HG03045 (cell line): Measurements from ENCODE around the gene CRIP2.

ENCODE experiments used
- ATAC-seq: cut with Tn5 transposase; IDR thresholded peaks from one replicate; pipeline ENCODE4 v1.9.1; 2021; ENCODE audit warnings: mild to moderate bottlenecking, moderate library complexity; ENCODE audit not compliant: unreplicated experiment

Gene CRIP2

DNA sequence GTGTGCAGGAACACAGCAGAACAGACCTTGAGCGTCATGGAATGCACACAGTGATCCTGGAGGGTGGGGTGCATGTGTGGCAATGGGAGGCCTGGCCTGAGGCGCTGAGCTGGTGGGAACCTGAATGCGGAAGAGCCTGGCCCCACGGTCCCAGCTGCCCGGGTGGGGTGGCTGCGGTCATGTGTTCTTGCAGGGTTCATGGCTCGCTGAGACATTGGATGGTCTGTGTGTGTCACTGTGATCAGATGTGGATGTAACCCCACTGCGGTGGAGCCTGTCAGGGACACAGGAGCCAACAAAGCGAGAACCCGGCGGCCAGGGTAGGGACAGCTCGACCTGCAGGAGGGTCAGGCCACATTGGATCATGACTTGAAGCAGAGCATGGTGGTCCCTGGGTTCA, 31.8 kb upstream of the CRIP2 start:
- no peak for ATAC-seq

DNA sequence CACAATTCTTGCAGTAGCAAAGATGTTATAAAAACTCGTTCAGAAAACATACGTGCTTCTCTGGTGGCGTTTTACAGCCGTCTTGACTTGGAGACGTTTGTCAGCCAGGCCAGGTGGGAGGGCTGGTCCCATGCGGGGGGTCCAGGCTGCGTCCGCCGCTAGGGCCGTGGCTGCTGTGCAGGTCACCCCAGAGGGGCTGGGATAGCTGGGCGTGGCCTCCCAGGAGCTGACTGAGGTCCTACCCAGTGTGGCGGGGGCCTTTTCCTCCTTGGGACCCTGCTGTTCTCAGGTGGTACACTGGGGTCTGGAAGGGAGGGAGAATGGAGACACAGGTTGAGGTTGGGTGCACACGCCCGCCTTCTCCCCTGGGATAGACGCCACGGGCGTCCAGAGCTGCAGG, 29.8 kb upstream of the CRIP2 start:
- no peak for ATAC-seq

DNA sequence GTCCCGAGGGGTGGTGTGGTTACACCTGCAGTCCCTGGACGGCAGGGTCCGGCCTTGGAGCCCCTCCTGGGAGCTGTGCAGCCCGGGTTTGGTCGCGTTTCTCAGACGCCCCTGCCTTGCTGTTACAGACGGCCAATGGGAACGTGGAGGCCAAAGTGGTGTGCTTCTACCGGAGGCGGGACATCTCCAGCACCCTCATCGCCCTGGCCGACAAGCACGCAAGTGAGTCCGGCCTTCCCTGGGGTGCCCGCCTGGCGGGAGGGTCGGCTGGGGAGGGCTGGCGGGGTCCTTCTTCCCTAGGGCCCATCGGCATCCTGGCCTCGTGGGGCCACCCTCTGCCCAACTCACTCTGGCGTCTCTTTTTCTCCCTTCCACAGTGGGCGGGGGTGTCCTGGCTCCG, 29.3 kb upstream of the CRIP2 start:
- no peak for ATAC-seq

DNA sequence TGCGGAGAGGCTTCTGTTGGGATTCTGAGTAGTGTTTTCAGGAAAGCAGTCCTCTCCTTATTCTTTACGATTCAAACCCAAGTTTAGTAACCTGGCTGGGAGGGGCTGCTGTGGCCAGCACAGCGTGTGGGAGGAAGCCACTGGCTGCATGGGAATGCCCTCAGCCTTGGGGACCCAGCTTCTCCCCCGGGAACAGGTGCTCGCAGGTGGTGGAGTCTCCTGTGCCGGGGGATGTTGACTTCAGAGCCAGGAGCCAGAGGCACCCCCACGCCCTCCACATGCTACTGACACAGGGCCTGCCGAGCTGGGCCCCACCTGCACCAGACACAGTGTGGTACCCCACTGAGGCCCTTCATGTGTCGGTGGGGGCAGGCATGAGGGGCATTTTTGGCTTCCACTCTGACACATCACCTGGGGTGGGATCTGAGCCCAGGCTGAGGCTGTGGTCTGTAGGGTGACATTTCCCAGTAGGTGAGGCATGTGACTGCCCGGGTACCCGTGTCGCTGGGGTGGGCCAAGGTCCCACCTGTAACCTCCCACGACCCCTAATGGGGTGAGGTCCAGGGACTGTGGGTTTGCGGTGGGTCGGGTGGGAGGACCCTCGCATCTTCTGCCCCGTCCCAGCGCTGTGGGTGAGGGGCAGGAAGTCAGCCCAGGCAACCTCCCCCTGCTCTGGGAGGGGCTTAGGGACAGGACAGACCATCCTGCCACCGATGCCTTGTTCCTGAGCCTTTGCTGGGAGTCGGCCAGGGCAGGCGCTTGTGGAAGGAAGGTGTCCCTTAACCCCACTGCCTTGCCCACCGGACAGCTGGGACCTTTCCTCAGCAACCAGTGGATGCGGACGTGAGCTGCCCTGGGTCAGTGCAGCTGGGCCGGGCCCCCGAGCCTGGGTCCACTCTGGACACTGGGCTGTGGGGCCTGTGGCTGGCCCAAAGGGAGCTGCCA, 28.4 kb upstream of the CRIP2 start:
- ATAC-seq = no peak

DNA sequence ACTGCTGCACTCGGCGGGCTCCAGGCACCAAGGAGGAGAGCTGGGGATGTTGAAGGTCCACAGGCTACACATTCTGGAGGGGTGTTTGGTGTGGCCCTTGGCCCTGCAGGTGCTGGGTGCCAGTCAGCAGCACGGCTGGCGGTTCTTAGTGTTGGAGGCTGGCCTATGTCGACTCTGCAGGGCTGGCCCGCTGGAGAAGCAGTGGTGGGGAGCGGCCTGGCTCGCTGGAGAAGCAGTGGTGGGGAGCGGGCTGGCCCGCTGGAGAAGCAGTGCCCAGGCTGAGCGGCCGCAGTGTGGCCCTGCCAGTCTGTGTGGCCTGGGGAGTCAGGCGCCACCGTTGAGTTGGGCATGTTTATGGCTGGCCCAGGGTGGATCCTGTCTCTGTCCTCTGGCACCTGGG, 27.6 kb upstream of the CRIP2 start:
- ATAC-seq = no peak

DNA sequence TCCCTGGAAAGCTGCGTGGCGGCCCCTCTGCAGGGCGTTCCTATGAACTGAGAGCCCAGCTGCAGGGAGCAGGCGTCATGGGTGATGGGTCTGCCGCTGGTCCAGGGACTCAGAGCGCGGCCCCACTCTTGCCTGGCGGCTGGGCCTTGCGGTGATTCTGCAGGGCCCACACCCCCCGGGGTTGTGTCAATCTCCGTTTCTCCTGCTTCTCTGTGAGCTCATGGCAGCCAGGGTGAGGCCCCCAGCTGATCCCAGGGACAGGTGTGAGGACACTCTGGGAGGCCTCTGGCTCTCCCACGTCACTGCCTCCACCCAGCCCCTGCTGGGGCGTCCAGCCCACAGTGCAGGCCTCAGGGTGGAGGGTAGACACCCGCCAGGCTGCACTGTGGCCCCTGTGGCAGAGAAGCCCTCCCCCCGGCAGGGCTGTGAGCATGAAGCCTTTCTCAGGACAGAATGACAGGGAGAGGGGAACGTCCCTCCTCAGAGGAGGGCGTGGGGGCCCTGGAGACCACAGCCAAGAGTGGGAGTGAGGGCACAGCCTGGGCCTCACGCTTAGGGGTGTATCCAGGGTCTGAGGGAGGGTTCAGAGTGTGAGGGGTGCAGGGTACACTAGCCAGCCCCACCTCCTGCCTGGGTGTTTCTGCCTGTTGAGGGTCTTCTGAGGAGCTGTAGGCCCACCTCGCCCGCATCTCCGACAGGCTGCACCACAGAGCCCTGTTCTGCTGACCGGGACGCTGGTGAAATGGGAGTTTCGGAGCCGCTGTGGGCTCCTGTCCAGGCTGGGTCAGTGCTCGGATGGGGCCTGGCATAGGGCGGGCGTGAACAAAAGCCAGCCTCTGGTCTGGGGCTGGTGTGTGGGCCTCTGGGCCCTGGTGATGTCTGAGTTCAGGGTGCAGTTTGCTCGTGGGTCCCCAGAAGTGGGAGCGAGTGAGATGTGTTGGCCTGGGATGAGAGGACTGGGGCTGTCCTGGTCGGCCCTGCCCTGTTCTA, 26.7 kb upstream of the CRIP2 start:
- ATAC-seq = no peak

DNA sequence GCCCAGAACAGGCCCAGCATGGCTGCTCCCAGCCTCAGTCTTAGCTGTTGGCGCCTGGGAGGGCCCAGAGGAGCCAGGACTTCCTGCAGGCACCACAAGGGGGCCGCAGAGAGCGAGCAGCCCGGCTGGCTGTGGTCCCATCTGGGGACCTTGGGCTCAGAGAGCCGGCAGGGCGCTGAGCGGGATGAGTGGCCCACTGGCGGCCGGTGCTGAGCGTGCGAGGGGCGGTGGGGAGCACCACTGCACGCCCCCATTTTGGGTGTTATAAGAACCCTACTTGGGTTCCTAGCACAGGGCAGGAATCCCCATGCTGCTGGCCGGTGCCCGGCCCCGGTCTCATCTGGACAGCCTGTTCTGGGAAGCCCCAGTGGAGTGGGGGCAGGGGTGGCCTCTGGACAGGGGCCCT, 25.9 kb upstream of the CRIP2 start:
- ATAC-seq = no peak

DNA sequence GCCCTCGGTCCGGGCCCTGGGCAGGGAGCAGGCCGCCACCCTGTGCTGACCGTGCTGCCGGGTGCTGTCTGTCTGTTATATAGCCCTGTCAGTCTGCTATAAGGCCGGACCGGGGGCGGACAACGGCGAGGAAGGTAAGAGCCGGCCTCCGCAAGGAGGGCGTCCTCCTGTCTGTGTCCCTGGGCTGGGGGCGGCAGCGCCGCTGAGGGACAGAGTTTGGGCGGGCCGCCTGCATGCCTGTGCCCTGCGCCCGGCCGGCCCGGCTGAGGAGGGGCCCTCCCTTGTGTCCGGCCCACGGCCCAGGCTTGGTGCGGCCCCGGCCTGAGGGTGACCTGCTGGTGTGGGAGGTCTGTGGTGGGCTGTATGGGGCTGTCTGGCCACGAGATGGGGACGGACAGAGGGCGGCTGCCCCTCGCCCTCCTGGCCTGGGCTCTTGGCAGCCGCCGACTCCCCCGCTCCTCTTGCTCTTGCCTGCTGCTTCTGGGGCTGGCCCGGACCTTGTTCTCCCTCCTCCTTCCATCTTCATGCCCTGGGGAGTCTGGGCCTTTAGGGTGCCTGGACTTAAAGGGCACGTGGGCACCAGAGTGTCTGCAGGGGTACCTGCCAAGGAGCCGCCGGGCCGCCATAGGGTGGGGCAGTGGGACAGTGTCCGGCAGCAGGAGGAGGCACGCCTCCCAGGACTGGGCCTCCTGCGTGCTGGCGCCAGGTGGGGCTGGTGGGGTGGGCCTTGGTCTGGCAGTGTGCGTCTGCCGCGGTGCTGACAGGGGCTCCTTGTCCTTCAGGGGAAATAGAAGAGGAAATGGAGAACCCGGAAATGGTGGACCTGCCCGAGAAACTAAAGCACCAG, 25.1 kb upstream of the CRIP2 start:
- ATAC-seq = no peak

DNA sequence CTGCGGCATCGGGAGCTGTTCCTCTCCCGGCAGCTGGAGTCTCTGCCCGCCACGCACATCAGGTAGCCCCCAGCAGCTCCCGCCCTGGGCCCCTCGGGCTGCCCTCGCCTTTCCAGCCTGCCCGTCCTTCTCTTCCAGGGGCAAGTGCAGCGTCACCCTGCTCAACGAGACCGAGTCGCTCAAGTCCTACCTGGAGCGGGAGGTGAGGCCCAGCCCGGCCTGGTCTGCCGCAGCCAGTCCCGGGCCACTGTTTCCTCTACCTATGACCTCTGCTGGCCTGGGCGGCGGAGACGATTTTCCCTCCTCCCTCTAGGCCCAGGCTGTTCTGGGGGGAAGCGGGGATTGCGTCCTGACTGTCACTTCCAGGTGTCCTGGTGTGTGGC, 24.5 kb upstream of the CRIP2 start:
- ATAC-seq = no peak

DNA sequence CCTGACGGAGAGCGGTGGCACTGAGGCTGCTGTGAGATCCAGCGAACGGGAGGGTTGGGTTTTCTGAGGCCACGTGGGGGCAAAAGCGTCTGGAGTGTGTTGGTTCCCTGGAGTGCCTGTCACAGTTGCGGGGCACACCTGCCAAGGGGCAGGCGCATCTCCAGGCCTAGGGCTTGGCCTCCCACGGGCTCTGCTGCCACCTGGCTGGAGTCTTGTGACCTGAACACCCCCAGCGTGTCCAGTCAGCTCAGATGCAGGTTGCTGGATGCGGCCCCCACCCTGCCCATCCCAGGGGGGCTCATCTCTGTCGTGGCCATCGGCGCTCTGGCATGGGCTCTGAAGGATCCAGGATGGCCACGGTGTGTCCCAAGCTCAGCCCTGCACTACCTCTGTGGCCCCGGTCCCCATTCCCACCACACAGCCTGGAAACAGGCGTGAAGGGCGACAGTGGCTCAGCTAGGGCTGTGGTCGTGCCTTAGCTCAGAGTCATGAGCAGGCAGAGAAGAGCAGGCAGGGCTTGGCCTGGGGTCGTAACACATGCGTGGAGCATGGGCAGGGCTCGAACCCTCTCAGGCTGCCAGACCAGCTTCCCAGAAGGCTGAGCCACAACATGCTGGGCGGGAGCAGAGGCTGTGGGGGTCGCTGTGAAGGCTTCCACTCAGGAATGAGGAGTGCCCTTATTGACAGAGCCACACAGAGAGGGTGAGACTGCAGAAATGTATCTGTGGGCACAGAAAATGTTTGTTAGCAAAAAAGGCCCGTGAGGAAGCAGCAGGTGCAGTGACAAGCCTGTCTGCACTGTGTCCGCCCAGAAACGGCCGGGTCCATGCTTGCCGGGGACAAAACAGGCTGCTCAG, 23.5 kb upstream of the CRIP2 start:
- ATAC-seq = no peak

DNA sequence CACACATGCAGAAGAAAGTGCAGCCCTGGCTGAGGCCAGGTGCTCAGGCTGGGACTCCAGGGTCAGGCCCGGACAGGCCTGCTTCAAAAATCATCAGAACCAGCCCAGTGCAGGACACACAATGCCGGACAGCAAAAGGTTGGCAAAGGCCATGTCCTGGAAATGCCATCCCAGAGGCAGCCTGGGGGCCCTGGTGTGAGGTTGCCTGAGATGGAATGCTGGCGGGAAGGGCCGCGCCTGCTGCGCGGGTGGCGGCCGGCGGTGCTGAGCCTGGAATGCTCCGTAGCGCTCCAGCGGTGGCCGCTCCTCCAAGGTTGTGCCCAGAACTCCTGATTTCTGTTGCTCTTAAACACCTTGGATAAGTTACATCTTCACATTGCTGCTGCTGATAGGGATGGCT, 21.7 kb upstream of the CRIP2 start:
- ATAC-seq = no peak

DNA sequence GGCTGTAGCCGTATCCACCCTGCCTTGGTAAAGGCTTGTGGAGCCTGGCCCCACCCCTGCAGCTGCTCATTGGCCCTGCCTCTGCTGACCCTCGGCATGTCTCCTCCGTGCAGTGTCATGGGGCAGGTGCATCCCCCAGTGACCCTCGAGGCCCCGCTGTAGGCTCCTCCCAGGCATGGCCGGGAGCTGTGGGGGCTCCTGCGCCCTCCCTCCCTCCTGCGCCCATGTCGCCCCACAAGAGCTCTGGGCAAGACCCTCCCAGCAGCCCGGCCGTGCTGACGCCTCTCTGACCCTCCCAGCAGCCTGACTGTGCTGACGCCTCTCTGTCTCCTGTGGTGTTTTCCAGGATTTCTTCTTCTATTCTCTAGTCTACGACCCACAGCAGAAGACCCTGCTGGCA, 20.8 kb upstream of the CRIP2 start:
- ATAC-seq = no peak

DNA sequence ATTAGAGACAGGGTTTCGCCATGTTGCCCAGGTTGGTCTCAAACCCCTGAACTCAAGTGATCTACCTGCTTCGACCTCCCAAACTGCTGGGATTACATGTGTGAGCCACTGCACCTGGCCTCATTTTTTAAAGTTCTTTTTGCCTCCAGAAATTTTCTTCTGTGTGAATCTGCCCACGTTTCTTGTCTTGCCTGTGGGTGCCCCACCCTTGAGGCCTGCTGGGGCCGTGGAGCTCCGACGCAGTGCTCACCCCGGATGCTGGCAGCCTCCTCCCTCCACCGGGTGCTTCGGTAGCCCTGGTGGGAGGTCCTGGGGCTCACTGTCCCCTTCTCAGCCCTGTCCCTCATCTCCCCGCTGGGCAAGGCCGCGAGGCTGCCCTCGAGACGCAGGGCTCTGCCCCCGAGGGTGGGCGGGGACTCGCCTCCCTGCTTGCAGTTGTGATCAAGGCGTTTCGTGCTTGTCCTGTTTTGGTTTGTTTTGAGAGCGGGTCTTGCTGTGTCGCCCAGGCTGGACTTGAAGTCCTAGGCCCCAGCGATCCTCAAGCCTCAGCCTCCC, 19.5 kb upstream of the CRIP2 start:
- no peak for ATAC-seq

DNA sequence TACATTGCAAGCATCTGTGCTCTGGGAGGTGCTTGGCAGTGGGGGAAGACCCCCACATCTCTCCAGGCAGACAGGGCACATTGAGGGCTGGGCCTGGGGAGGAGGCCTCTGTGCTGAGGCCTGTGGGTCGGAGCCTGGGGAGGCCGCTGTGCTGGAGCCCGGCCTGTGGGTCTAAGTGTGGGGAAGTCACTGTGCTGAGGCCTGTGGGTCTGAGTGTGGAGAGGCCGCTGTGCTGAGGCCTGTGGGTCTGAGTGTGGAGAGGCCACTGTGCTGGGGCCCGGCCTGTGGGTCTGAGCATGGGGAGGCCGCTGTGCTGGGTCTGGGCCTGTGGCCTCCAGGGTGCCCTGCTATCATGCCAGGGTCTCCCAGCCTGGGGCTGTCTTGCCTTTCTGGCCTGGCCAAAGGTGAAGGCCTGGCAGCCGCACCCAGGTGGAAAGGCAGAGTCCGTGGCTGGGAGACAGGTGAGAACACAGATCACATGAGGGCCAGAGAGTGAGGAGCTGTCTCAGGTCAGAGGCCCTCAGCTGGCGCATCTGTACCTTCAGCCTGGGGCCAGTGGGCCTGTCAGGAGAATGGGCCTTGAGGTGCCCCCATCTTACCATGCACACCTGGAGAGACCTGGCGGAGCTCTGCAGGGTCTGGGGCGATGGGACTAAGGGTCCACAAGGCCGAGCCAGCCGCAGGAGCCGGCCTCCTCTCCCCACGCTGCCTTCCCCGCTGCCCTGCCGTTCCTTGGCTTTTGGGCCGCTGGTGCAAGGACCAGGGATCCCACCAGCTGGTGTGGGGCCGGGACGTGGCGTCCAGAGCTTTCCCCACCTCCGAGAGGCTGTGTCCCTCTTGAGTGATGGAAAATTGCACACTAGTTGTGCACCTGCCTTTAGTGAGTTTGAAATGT, 18.6 kb upstream of the CRIP2 start:
- ATAC-seq = no peak

DNA sequence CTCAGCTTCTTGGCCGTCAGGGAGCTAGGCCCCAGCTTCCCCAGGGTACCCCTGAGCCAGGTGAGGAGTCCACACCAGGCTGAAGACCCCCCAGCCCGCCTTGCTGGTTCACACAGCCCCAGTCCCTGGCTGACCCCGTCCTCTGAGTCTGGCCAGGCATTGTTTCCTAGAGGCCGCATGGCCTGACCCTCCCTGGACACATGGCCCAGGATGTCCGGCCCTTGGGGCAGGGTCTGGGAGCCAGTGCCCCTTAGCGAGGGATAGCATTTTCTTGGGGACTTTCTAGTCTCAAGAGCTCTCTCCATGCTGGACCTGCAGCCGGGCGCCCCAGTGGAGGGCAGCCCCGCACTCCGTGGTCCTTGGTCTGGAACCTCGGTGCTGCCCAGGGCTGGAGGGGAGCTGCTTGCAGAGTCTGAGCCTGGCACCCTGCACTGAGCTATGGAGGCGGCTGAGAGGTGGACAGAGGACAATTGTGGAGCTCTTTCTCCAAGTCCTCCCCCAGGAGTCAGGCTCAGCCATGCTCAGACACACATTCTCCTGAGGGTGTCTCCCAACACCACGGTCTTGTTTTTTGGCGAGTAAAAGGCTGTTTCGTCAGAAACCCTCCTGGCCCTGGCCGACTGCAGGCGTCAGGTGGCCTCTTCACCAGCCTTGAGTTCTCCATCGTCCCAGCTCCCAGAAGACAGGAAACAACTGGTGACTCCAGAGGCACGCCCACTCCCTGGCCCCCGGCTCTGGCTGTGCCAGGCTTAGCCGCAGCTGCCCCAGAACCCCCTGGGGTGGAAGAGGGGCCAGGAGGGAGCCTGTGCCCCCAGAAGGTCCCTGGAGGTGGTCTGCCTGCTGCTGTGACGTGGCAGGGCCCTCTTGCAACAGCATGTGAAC, 17.6 kb upstream of the CRIP2 start:
- no peak for ATAC-seq

DNA sequence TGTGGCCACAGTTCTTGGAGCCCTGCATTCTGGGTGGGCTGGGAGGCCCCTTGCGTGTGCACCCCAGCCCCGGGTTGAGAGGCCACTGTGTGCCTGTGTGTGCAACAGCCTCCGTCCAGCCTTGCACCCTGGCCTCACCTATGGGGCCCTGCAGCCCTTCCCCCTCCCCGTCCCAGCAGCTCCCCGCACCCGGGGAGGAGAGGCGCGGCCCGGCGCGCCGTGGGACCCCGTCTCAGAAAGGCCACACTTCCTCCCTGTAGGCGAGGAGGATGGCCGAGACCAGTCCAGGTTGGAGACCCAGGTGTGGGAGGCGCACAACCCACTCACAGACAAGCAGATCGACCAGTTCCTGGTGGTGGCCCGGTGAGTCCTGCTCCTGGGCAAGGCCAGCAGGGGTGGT, 16.6 kb upstream of the CRIP2 start:
- no peak for ATAC-seq

DNA sequence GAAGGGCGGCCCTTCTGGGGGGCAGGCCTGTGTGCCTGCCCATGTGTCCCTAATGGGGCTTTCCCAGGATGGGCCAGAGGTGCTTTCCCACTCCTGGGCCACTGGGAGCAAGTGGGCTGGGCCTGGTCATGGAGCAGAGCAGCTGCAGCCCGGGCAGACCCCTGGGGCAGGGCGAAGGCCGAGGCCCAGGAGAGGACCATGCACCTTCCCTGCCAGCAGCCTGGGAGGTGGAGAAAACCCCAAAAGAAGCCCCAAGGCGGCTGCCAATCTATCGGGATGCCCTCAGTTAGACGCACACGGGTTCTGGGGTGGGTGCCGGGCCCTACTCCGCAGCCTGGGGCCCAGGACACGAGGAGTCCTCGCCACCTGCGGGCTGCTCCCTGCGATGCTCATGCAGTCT, 16.1 kb upstream of the CRIP2 start:
- no peak for ATAC-seq

DNA sequence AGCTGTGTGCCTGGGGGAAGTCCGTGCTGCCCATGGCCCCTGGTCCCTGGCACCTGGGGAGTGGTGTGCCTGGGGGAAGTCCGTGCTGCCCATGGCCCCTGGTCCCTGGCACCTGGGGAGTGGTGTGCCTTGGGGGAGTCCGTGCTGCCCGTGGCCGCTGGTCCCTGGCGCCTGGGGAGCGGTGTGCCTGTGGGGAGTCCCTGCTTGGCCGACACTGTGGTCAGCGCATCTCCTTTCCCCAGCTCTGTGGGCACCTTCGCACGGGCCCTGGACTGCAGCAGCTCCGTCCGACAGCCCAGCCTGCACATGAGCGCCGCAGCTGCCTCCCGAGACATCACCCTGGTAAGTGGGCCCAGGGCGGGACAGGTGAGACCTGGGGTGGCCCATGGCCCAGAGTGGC, 14.5 kb upstream of the CRIP2 start:
- no peak for ATAC-seq
